GM19240 (cell line): ENCODE data around the gene ANO2.

ENCODE experiments used
- DNase-seq: peaks from one replicate; pipeline ENCODE4 v3.0.0; 2011; ENCODE audit warnings: low spot score; ENCODE audit not compliant: insufficient read length

Gene ANO2

GRCh38 chr12:5627053-5627630 lies 317.9 kb downstream of the ANO2 start:
- no peak for DNase-seq

- DNase-seq: no peak
These were observed 318.9 kb downstream of the ANO2 start for GRCh38 chr12:5626151-5626550.

- DNase-seq: no peak
These were observed 320.4 kb downstream of the ANO2 start for GRCh38 chr12:5624486-5625272.

GRCh38 chr12:5623411-5623810 lies 321.6 kb downstream of the ANO2 start:
- DNase-seq: no peak

- DNase-seq: no peak
These were observed 322.8 kb downstream of the ANO2 start for GRCh38 chr12:5622280-5622679.

- DNase-seq: no peak
These were observed 323.7 kb downstream of the ANO2 start for GRCh38 chr12:5621329-5621728.

- DNase-seq: no peak
These were observed 324.2 kb downstream of the ANO2 start for GRCh38 chr12:5620896-5621295.

- DNase-seq: no peak
These were observed 325.4 kb downstream of the ANO2 start for GRCh38 chr12:5619628-5620027.

GRCh38 chr12:5616854-5617253 lies 328.2 kb downstream of the ANO2 start:
- DNase-seq: no peak

- no peak for DNase-seq
These were observed 329.3 kb downstream of the ANO2 start for GRCh38 chr12:5615760-5616159.

GRCh38 chr12:5614256-5614655 lies 330.8 kb downstream of the ANO2 start:
- DNase-seq: no peak

- DNase-seq: no peak
These were observed 332.3 kb downstream of the ANO2 start for GRCh38 chr12:5612556-5613410.

- no peak for DNase-seq
These were observed 333.9 kb downstream of the ANO2 start for GRCh38 chr12:5611162-5611561.

GRCh38 chr12:5599378-5599777 lies 345.7 kb downstream of the ANO2 start:
- no peak for DNase-seq

- DNase-seq: no peak
These were observed 351.1 kb downstream of the ANO2 start for GRCh38 chr12:5593998-5594397.

- DNase-seq: no peak
These were observed 352.0 kb downstream of the ANO2 start for GRCh38 chr12:5593086-5593485.

- DNase-seq: no peak
These were observed 352.7 kb downstream of the ANO2 start for GRCh38 chr12:5592310-5592709.

- DNase-seq: no peak
These were observed 354.7 kb downstream of the ANO2 start for GRCh38 chr12:5590316-5590715.

GRCh38 chr12:5589054-5589453 lies 356.0 kb downstream of the ANO2 start:
- no peak for DNase-seq

GRCh38 chr12:5588591-5588990 lies 356.5 kb downstream of the ANO2 start:
- no peak for DNase-seq

- no peak for DNase-seq
These were observed 356.9 kb downstream of the ANO2 start for GRCh38 chr12:5588176-5588575.

- DNase-seq: no peak
These were observed 357.3 kb downstream of the ANO2 start for GRCh38 chr12:5587711-5588121.
